SU-DHL-6 (cell line): ENCODE data around the gene MASP1.

Experiments used
- H2AFZ ChIP-seq: fragments of 200-600 bp; sonication (generic); 2 replicates; pipeline ENCODE4 v1.6.1; 2014; ENCODE audit warnings: low read depth, mild to moderate bottlenecking, moderate library complexity, mixed read lengths, antibody characterized with exemption, low read length; ENCODE audit not compliant: severe bottlenecking
- H3F3A ChIP-seq: fragments of 200-600 bp; shearing (Covaris generic); 2 replicates; pipeline ENCODE4 v1.6.0; 2016; ENCODE audit warnings: antibody characterized with exemption, mild to moderate bottlenecking; ENCODE audit not compliant: insufficient read depth
- H3K27ac ChIP-seq: fragments of 200-600 bp; sonication (generic); 2 replicates; pipeline ENCODE4 v1.5.1; 2016; ENCODE audit warnings: low read depth, mild to moderate bottlenecking, low read length, moderate library complexity, mixed read lengths
- H3K27me3 ChIP-seq: fragments of 200-600 bp; sonication (generic), shearing (Covaris generic); 2 replicates; pipeline ENCODE4 v1.6.0; 2014; ENCODE audit warnings: mild to moderate bottlenecking, low read length
- H3K36me3 ChIP-seq: fragments of 200-600 bp; sonication (generic); 2 replicates; pipeline ENCODE4 v1.6.1; 2014; ENCODE audit warnings: mild to moderate bottlenecking, low read length, mixed read lengths
- H3K4me2 ChIP-seq: fragments of 300-600, 200-600 bp; shearing (Covaris generic), sonication (generic); 2 replicates; pipeline ENCODE4 v1.6.0; 2014; ENCODE audit warnings: low read length, low read depth, mild to moderate bottlenecking; ENCODE audit not compliant: poor library complexity, severe bottlenecking
- H3K4me3 ChIP-seq: fragments of 200-600 bp; sonication (generic); 2 replicates; pipeline ENCODE4 v1.5.1; 2014; ENCODE audit warnings: antibody characterized with exemption, low read length, mild to moderate bottlenecking, mixed read lengths; ENCODE audit not compliant: insufficient read depth, poor library complexity, severe bottlenecking
- H3K79me2 ChIP-seq: fragments of 200-600 bp; sonication (generic); 2 replicates; pipeline ENCODE4 v1.6.1; 2014; ENCODE audit warnings: mild to moderate bottlenecking, low read length, moderate library complexity; ENCODE audit not compliant: insufficient read depth
- H3K9ac ChIP-seq: fragments of 200-600 bp; sonication (generic); 2 replicates; pipeline ENCODE4 v1.7.0; 2014; ENCODE audit warnings: mild to moderate bottlenecking, low read length
- H3K9me2 ChIP-seq: fragments of 200-600 bp; sonication (generic); replicated peaks from 2 replicates; pipeline ENCODE4 v1.6.1; 2014; ENCODE audit warnings: low read length; ENCODE audit not compliant: insufficient read depth
- H3K9me3 ChIP-seq: fragments of 200-600 bp; sonication (generic); 2 replicates; pipeline ENCODE4 v1.6.1; 2014; ENCODE audit warnings: low read length, mixed read lengths; ENCODE audit not compliant: insufficient read depth
- H4K20me1 ChIP-seq: fragments of 200-600 bp; sonication (generic); 2 replicates; pipeline ENCODE4 v1.6.1; 2014; ENCODE audit warnings: low read depth, mild to moderate bottlenecking, antibody characterized with exemption, low read length, moderate library complexity, mixed read lengths
- CTCF ChIP-seq: fragments of 200-600 bp; sonication (generic); IDR thresholded peaks from one replicate; pipeline ENCODE4 v1.5.1; 2017; ENCODE audit warnings: antibody characterized with exemption, mild to moderate bottlenecking, low read length, moderate library complexity; ENCODE audit not compliant: insufficient read depth, poor library complexity, severe bottlenecking
- EZH2phosphoT487 ChIP-seq: fragments of 200-600 bp; sonication (generic), shearing (Covaris generic); conservative IDR thresholded peaks from 2 replicates; pipeline ENCODE4 v1.6.1; 2018; ENCODE audit warnings: mild to moderate bottlenecking, antibody characterized with exemption, low read length, moderate library complexity, mixed read lengths

MASP1 gene

GRCh38 chr3:187323091-187323490 is 31.6 kb upstream of the MASP1 start:
- no peak for TF ChIP-seq EZH2phosphoT487
- no peak for TF ChIP-seq CTCF
- H3K9me3 ChIP-seq: no peaks in the 10 kb centered on the region
- H3K4me3 ChIP-seq: no peak overlapping the region
- no peak overlapping the region for H3K4me2 ChIP-seq
- H3K27me3 ChIP-seq: no peaks in the 10 kb centered on the region
- no peak overlapping the region for H3K9ac ChIP-seq
- H4K20me1 ChIP-seq: no peaks in the 10 kb centered on the region
- no peaks in the 10 kb centered on the region for H3K79me2 ChIP-seq
- no peaks in the 10 kb centered on the region for H3F3A ChIP-seq
- no peak overlapping the region for H2AFZ ChIP-seq
- H3K36me3 ChIP-seq: no peaks in the 10 kb centered on the region
- no peak overlapping the region for H3K27ac ChIP-seq
- H3K9me2 ChIP-seq: no peaks in the 10 kb centered on the region

- no peaks in the 10 kb centered on the region for H4K20me1 ChIP-seq
- H2AFZ ChIP-seq: no peak overlapping the region
- H3K4me2 ChIP-seq: no peak overlapping the region
- TF ChIP-seq CTCF (no peak), EZH2phosphoT487 (no peak)
- no peaks in the 10 kb centered on the region for H3F3A ChIP-seq
- no peaks in the 10 kb centered on the region for H3K27me3 ChIP-seq
- H3K4me3 ChIP-seq: no peak overlapping the region
- no peaks in the 10 kb centered on the region for H3K9me3 ChIP-seq
- H3K79me2 ChIP-seq: no peaks in the 10 kb centered on the region
- no peak overlapping the region for H3K9ac ChIP-seq
- no peaks in the 10 kb centered on the region for H3K9me2 ChIP-seq
- H3K36me3 ChIP-seq: no peaks in the 10 kb centered on the region
- no peak overlapping the region for H3K27ac ChIP-seq
Observed at GRCh38 chr3:187322291-187322690, 30.8 kb upstream of the MASP1 start.

- Histone ChIP-seq H3K4me3 (no peak overlapping the region), H3F3A (no peaks in the 10 kb centered on the region), H3K27me3 (no peaks in the 10 kb centered on the region), H3K9me3 (no peaks in the 10 kb centered on the region), H2AFZ (no peak overlapping the region), H3K36me3 (no peaks in the 10 kb centered on the region), H3K79me2 (no peaks in the 10 kb centered on the region), H4K20me1 (no peaks in the 10 kb centered on the region), H3K9ac (no peak overlapping the region), H3K9me2 (no peaks in the 10 kb centered on the region), H3K27ac (no peak overlapping the region), H3K4me2 (no peak overlapping the region)
- TF ChIP-seq CTCF (no peak), EZH2phosphoT487 (no peak)
Observed at GRCh38 chr3:187321766-187322165, 30.2 kb upstream of the MASP1 start.
